NCI-H2196 treated with DMSO at 0.1 percent for 48 hours (cell line): Measurements from ENCODE around the gene PHOX2B.
"Not testable (repeated sequence)": the region's sequence is repeated elsewhere in the genome, so short reads cannot be mapped to it uniquely, and the experiment has no call there.

Source experiments
- DNase-seq: peaks from one replicate; lab custom pipeline; 2025; ENCODE audit not compliant: unreplicated experiment; lab: John Stamatoyannopoulos, UW

PHOX2B gene

GRCh38 chr4:41748074-41748570, 403 bp downstream of the PHOX2B start:
- DNase-seq: no peak

- DNase-seq: no peak
Measured at GRCh38 chr4:41747230-41748055, 1.1 kb downstream of the PHOX2B start.

GRCh38 chr4:41746440-41747229, 1.9 kb downstream of the PHOX2B start:
- no peak for DNase-seq

GRCh38 chr4:41746025-41746439, 2.5 kb downstream of the PHOX2B start:
- DNase-seq: no peak

GRCh38 chr4:41745292-41746024, 3.1 kb downstream of the PHOX2B start:
- DNase-seq: no peak

GRCh38 chr4:41744572-41745291, 3.8 kb downstream of the PHOX2B start:
- no peak for DNase-seq

- no peak for DNase-seq
Measured at GRCh38 chr4:41741354-41741753, 7.2 kb downstream of the PHOX2B start.

GRCh38 chr4:41737491-41737890, 11.0 kb downstream of the PHOX2B start:
- DNase-seq: not testable (repeated sequence)

GRCh38 chr4:41734371-41734770, 14.2 kb downstream of the PHOX2B start:
- no peak for DNase-seq

GRCh38 chr4:41731569-41732126, 16.9 kb downstream of the PHOX2B start:
- DNase-seq: no peak

- DNase-seq: no peak
Measured at GRCh38 chr4:41728573-41728913, 20.0 kb downstream of the PHOX2B start.

GRCh38 chr4:41727861-41728572, 20.5 kb downstream of the PHOX2B start:
- DNase-seq: no peak

GRCh38 chr4:41725254-41725653, 23.3 kb downstream of the PHOX2B start:
- DNase-seq: no peak

GRCh38 chr4:41723286-41723685, 25.2 kb downstream of the PHOX2B start:
- no peak for DNase-seq

GRCh38 chr4:41722181-41722580, 26.3 kb downstream of the PHOX2B start:
- DNase-seq: no peak

GRCh38 chr4:41719417-41719816, 29.1 kb downstream of the PHOX2B start:
- no peak for DNase-seq

- no peak for DNase-seq
Measured at GRCh38 chr4:41718907-41719306, 29.6 kb downstream of the PHOX2B start.

GRCh38 chr4:41715155-41715554, 33.4 kb downstream of the PHOX2B start:
- no peak for DNase-seq

- no peak for DNase-seq
Measured at GRCh38 chr4:41714364-41715000, 34.0 kb downstream of the PHOX2B start.
